Fibroblast of skin of right quadriceps (primary cell): ENCODE measurements around the gene RSPH1.

Experiments used
- DNase-seq: peaks from one replicate; pipeline ENCODE4 v3.0.0-alpha.2; 2013

Gene RSPH1

GRCh38 chr21:42512346-42513034, 16.5 kb upstream of the RSPH1 start:
- DNase-seq, result no peak

GRCh38 chr21:42509244-42509643, 13.2 kb upstream of the RSPH1 start:
- no peak for DNase-seq

- DNase-seq, result no peak
Observed at GRCh38 chr21:42508371-42508770, 12.3 kb upstream of the RSPH1 start.

GRCh38 chr21:42507418-42507817, 11.4 kb upstream of the RSPH1 start:
- no peak for DNase-seq

GRCh38 chr21:42505090-42505726, 9.2 kb upstream of the RSPH1 start:
- DNase-seq, result no peak

GRCh38 chr21:42503711-42504110, 7.7 kb upstream of the RSPH1 start:
- no peak for DNase-seq

GRCh38 chr21:42500736-42501135, 4.7 kb upstream of the RSPH1 start:
- DNase-seq, result no peak

GRCh38 chr21:42500225-42500624, 4.2 kb upstream of the RSPH1 start:
- no peak for DNase-seq

GRCh38 chr21:42499444-42500112, 3.6 kb upstream of the RSPH1 start:
- DNase-seq, result no peak

GRCh38 chr21:42498012-42498411, 2.0 kb upstream of the RSPH1 start:
- DNase-seq, result no peak

GRCh38 chr21:42496839-42497202, 797 bp upstream of the RSPH1 start:
- no peak for DNase-seq

GRCh38 chr21:42495765-42496119, 282 bp downstream of the RSPH1 start:
- no peak for DNase-seq

- no peak for DNase-seq
Observed at GRCh38 chr21:42495027-42495426, 997 bp downstream of the RSPH1 start.

GRCh38 chr21:42493109-42494060, 2.6 kb downstream of the RSPH1 start:
- no peak for DNase-seq

- DNase-seq, result no peak
Observed at GRCh38 chr21:42492201-42492600, 3.8 kb downstream of the RSPH1 start.

- DNase-seq, result no peak
Observed at GRCh38 chr21:42491328-42491727, 4.7 kb downstream of the RSPH1 start.

GRCh38 chr21:42490720-42491119, 5.3 kb downstream of the RSPH1 start:
- no peak for DNase-seq

- DNase-seq, result no peak
Observed at GRCh38 chr21:42489991-42490390, 6.0 kb downstream of the RSPH1 start.

- no peak for DNase-seq
Observed at GRCh38 chr21:42489006-42489563, 6.9 kb downstream of the RSPH1 start.

GRCh38 chr21:42486531-42486930, 9.5 kb downstream of the RSPH1 start:
- DNase-seq, result no peak

- DNase-seq, result no peak
Observed at GRCh38 chr21:42486072-42486471, 10.0 kb downstream of the RSPH1 start.

GRCh38 chr21:42484966-42485365, 11.1 kb downstream of the RSPH1 start:
- no peak for DNase-seq

GRCh38 chr21:42481169-42481568, 14.9 kb downstream of the RSPH1 start:
- no peak for DNase-seq
